Caco-2 (cell line): Measurements from ENCODE around the gene FLNA. TPM values are rescaled to one million over a fixed set of nuclear protein-coding genes. Genes with fewer than 3 reads are reported as not detected.
"Not testable (repeated sequence)": the region's sequence is repeated elsewhere in the genome, so short reads cannot be mapped to it uniquely, and the experiment has no call there.

Experiments used
- BruUV-seq: library from RNA; stranded (reverse); fragments of 400-500 nt; replicated peaks from 2 replicates; lab custom pipeline; 2021; lab: Mats Ljungman, UMichigan
- CTCF ChIA-PET: fragments of 300-600 bp; sonication (Branson Sonifier 250); formaldehyde crosslinking; loops from one replicate; lab custom pipeline; 2022; ENCODE audit warnings: antibody characterized with exemption; lab: Charles Lee
- POLR2A ChIA-PET: fragments of 300-600 bp; sonication (Branson Sonifier 250); formaldehyde crosslinking; loops from one replicate; lab custom pipeline; 2022; ENCODE audit warnings: antibody characterized with exemption; lab: Charles Lee
- DNase-seq, 2 experiments: peaks; one replicate each; pipeline versions ENCODE4 v3.0.0 to v3.0.0-alpha.2; 2020 to 2022
- H3K27me3 ChIP-seq: replicated peaks from 2 replicates; pipeline ENCODE4 v1.6.0; 2011; ENCODE audit warnings: low read length; ENCODE audit not compliant: control insufficient read depth, insufficient read depth
- H3K36me3 ChIP-seq: 2 replicates; pipeline ENCODE4 v1.5.1; 2011; ENCODE audit warnings: low read length; ENCODE audit not compliant: control insufficient read depth, insufficient read depth
- H3K4me1 ChIP-seq: fragments of 250-450 bp; sonication (Bioruptor Pico); 2 replicates; pipeline ENCODE4 v1.5.1; 2020; ENCODE audit warnings: mild to moderate bottlenecking
- H3K4me3 ChIP-seq: 2 replicates; pipeline ENCODE4 v1.5.1; 2011; ENCODE audit warnings: low read depth, mild to moderate bottlenecking, control low read depth, low read length
- H3K9me3 ChIP-seq: fragments of 250-450 bp; sonication (Bioruptor Pico); 2 replicates; pipeline ENCODE4 v1.5.1; 2020; ENCODE audit warnings: mild to moderate bottlenecking, moderate library complexity
- H3K27ac Mint-ChIP-seq: one replicate; pipeline ENCODE4 v1.8.0; 2022; ENCODE audit warnings: mixed read lengths; ENCODE audit not compliant: unreplicated experiment
- H3K27me3 Mint-ChIP-seq: one replicate; pipeline ENCODE4 v1.8.0; 2022; ENCODE audit warnings: mixed read lengths; ENCODE audit not compliant: insufficient read depth, unreplicated experiment
- H3K36me3 Mint-ChIP-seq: one replicate; pipeline ENCODE4 v1.8.0; 2022; ENCODE audit warnings: mild to moderate bottlenecking, mixed read lengths; ENCODE audit not compliant: insufficient read depth, unreplicated experiment
- H3K4me1 Mint-ChIP-seq: one replicate; pipeline ENCODE4 v1.8.0; 2022; ENCODE audit warnings: low read depth, mixed read lengths; ENCODE audit not compliant: unreplicated experiment
- H3K4me3 Mint-ChIP-seq: one replicate; pipeline ENCODE4 v1.8.0; 2022; ENCODE audit warnings: mild to moderate bottlenecking, moderate library complexity, mixed read lengths; ENCODE audit not compliant: unreplicated experiment
- H3K9me3 Mint-ChIP-seq: one replicate; pipeline ENCODE4 v1.8.0; 2022; ENCODE audit warnings: mixed read lengths; ENCODE audit not compliant: unreplicated experiment
- intact Hi-C: fragments of 100-400 bp; cut with micrococcal nuclease; formaldehyde crosslinking; loops from one replicate; pipeline ENCODE4 v1.10.0; 2022; ENCODE audit not compliant: unreplicated experiment
- total RNA-seq: library from RNA; stranded (reverse); gene quantifications from 2 replicates; pipeline ENCODE4 v1.2.3, GENCODE V29; 2022
- TF ChIP-seq, protein P1 (sequence below), 2 experiments: fragments of 200-600 bp in 1 of 2; IDR thresholded peaks; 1 replicate in 1 of 2; 2 replicates in 1 of 2; pipeline versions ENCODE4 v1.5.1 to v1.8.0; 2011 to 2022; ENCODE audit warnings: antibody characterized with exemption in 1 of 2, control low read depth in 1 of 2, inconsistent platforms in 1 of 2, low read depth in 1 of 2, low read length in 1 of 2, mild to moderate bottlenecking in 1 of 2, moderate library complexity in 1 of 2; ENCODE audit not compliant: insufficient read depth in 1 of 2, severe bottlenecking in 1 of 2, unreplicated experiment in 1 of 2

Gene FLNA
- total RNA-seq, 1 experiment from 2014 or later, result 546 TPM

DNA sequence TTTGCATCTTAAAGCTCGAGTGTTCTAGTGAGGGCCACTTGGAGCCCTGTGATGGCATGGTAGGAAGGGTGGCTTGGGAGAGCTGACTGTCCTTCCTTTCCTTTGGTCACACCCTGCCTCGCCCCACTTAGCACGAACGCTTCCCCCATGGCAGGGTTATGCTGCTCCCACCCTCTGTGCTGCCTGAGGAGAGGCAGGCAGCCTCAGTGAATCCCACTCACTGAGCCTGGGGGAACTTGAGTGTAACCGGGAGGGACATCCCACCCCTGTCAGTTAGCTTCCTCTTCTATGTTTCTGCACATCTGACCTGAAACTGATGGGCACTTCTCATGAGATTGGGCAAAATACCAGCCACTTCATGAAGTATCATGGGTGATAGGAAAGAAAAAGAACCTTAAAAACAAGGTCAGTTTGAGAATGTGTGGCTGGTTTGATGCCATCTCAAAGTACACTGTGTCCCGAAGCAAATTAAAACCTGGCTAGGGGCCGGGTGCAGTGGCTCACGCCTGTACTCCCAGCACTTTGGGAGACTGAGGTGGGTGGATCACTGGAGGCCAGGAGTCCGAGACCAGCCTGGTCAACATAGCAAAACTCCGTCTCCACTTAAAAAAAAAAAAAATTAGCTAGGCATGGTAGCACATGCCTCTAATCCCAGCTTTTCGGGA, 68.8 kb downstream of the FLNA start:
- Mint-ChIP-seq H3K4me1 (no peaks in the 10 kb centered on the region), H3K27me3 (peaks cover 7% of the 10 kb centered on the region), H3K9me3 (no peaks in the 10 kb centered on the region), H3K4me3 (no peak overlapping the region), H3K36me3 (no peaks in the 10 kb centered on the region), H3K27ac (no peak overlapping the region)
- no peaks in the 10 kb centered on the region for H3K27me3 ChIP-seq
- POLR2A ChIA-PET, result no interaction called here
- no peak overlapping the region for H3K4me3 ChIP-seq
- DNase-seq, result no peak
- no peaks in the 10 kb centered on the region for H3K4me1 ChIP-seq
- BruUV-seq, result no TSS peak
- CTCF ChIA-PET, result no interaction called here
- intact Hi-C loops, result no loop called here
- H3K36me3 ChIP-seq, result no peaks in the 10 kb centered on the region
- no peaks in the 10 kb centered on the region for H3K9me3 ChIP-seq
- TF ChIP-seq, protein P1, sequence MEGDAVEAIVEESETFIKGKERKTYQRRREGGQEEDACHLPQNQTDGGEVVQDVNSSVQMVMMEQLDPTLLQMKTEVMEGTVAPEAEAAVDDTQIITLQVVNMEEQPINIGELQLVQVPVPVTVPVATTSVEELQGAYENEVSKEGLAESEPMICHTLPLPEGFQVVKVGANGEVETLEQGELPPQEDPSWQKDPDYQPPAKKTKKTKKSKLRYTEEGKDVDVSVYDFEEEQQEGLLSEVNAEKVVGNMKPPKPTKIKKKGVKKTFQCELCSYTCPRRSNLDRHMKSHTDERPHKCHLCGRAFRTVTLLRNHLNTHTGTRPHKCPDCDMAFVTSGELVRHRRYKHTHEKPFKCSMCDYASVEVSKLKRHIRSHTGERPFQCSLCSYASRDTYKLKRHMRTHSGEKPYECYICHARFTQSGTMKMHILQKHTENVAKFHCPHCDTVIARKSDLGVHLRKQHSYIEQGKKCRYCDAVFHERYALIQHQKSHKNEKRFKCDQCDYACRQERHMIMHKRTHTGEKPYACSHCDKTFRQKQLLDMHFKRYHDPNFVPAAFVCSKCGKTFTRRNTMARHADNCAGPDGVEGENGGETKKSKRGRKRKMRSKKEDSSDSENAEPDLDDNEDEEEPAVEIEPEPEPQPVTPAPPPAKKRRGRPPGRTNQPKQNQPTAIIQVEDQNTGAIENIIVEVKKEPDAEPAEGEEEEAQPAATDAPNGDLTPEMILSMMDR (IDR thresholded peaks at IDR 0.05; ENCODE audit: insufficient read depth in 1 of 2, low read depth in 1 of 2, low read length in 1 of 2, severe bottlenecking in 1 of 2, unreplicated experiment in 1 of 2), result no peak

GRCh38 chrX:154304846-154305245, 69.6 kb downstream of the FLNA start:
- intact Hi-C loops, result no loop called here
- ChIA-PET CTCF (no interaction called here), POLR2A (no interaction called here)
- Mint-ChIP-seq H3K36me3 (no peaks in the 10 kb centered on the region), H3K27ac (no peak overlapping the region), H3K27me3 (peaks cover 11% of the 10 kb centered on the region), H3K4me3 (no peak overlapping the region), H3K4me1 (no peaks in the 10 kb centered on the region), H3K9me3 (no peaks in the 10 kb centered on the region)
- TF ChIP-seq, protein P1 (IDR thresholded peaks at IDR 0.05; ENCODE audit: insufficient read depth in 1 of 2, low read depth in 1 of 2, low read length in 1 of 2, severe bottlenecking in 1 of 2, unreplicated experiment in 1 of 2), result no peak
- no TSS peak for BruUV-seq
- no peak for DNase-seq
- H3K4me1 ChIP-seq, result no peaks in the 10 kb centered on the region
- no peaks in the 10 kb centered on the region for H3K27me3 ChIP-seq
- no peak overlapping the region for H3K4me3 ChIP-seq
- H3K36me3 ChIP-seq, result no peaks in the 10 kb centered on the region
- H3K9me3 ChIP-seq, result no peaks in the 10 kb centered on the region

DNA sequence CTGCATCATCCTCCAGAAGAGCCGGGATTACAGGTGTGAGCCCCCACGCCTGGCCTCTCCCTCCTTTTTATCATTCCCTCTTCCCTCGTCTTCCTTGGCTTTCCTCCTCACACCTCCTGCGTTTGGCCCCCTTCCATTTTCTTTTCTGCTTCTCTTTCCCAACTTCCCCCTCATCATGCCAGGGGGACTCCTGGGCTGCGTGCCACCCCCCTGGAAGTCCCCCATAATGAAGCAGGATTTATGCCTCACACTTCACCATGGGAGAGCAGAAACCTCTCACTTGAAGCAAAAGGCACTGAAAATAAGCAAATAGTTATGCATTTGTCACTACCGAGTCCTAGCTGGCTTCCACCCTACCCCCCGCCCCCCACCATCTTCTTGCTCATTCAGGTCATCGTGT, 71.0 kb downstream of the FLNA start:
- Histone ChIP-seq H3K9me3 (no peaks in the 10 kb centered on the region), H3K36me3 (no peaks in the 10 kb centered on the region), H3K27me3 (no peaks in the 10 kb centered on the region), H3K4me3 (no peak overlapping the region), H3K4me1 (no peaks in the 10 kb centered on the region)
- TF ChIP-seq, protein P1 (IDR thresholded peaks at IDR 0.05; ENCODE audit: insufficient read depth in 1 of 2, low read depth in 1 of 2, low read length in 1 of 2, severe bottlenecking in 1 of 2, unreplicated experiment in 1 of 2), result no peak
- no peak overlapping the region for H3K4me3 Mint-ChIP-seq
- peaks cover 11% of the 10 kb centered on the region for H3K27me3 Mint-ChIP-seq
- H3K9me3 Mint-ChIP-seq, result no peaks in the 10 kb centered on the region
- ChIA-PET POLR2A (no interaction called here), CTCF (no interaction called here)
- no peak overlapping the region for H3K27ac Mint-ChIP-seq
- H3K4me1 Mint-ChIP-seq, result no peaks in the 10 kb centered on the region
- intact Hi-C loops, result no loop called here
- H3K36me3 Mint-ChIP-seq, result no peaks in the 10 kb centered on the region
- no TSS peak for BruUV-seq
- no peak for DNase-seq

GRCh38 chrX:154302998-154303397, 71.4 kb downstream of the FLNA start:
- BruUV-seq, POLR2A ChIA-PET, intact Hi-C loops, H3K9me3 ChIP-seq, H3K4me3 Mint-ChIP-seq, H3K27me3 ChIP-seq, H3K36me3 Mint-ChIP-seq, DNase-seq, H3K9me3 Mint-ChIP-seq, H3K36me3 ChIP-seq, H3K27ac Mint-ChIP-seq, H3K4me3 ChIP-seq, CTCF ChIA-PET, H3K4me1 Mint-ChIP-seq, H3K4me1 ChIP-seq: not testable (repeated sequence)
- peaks cover 11% of the 10 kb centered on the region for H3K27me3 Mint-ChIP-seq
